Loucy (cell line): ENCODE measurements around the gene NDFIP1.

Source experiments
- H2AFZ ChIP-seq: fragments of 200-600 bp; sonication (generic); 2 replicates; pipeline ENCODE4 v1.6.0; 2016; ENCODE audit warnings: antibody characterized with exemption, mild to moderate bottlenecking, low read length, moderate library complexity
- H3F3A ChIP-seq: fragments of 200-600 bp; 2 replicates; pipeline ENCODE4 v1.6.0; 2016; ENCODE audit warnings: antibody characterized with exemption, low read depth, mild to moderate bottlenecking
- H3K27me3 ChIP-seq: fragments of 200-600 bp; sonication (generic); 2 replicates; pipeline ENCODE4 v1.6.1; 2014; ENCODE audit warnings: low read length, mild to moderate bottlenecking; ENCODE audit not compliant: insufficient read depth, poor library complexity, severe bottlenecking
- H3K36me3 ChIP-seq: fragments of 200-600 bp; sonication (generic); 2 replicates; pipeline ENCODE4 v1.6.1; 2016; ENCODE audit warnings: low read length; ENCODE audit not compliant: insufficient read depth
- H3K4me1 ChIP-seq: fragments of 200-600 bp; sonication (generic); 2 replicates; pipeline ENCODE4 v1.5.1; 2014; ENCODE audit warnings: low read length, mild to moderate bottlenecking; ENCODE audit not compliant: insufficient read depth, poor library complexity, severe bottlenecking
- H3K4me2 ChIP-seq: fragments of 200-600 bp; sonication (generic); 2 replicates; pipeline ENCODE4 v1.6.0; 2014; ENCODE audit warnings: antibody characterized with exemption, low read length, low read depth, mild to moderate bottlenecking; ENCODE audit not compliant: poor library complexity, severe bottlenecking
- H3K4me3 ChIP-seq: fragments of 200-600 bp; sonication (generic); 2 replicates; pipeline ENCODE4 v1.5.1; 2014; ENCODE audit warnings: low read length, mild to moderate bottlenecking, mixed read lengths; ENCODE audit not compliant: poor library complexity, severe bottlenecking
- H3K79me2 ChIP-seq: fragments of 200-600 bp; sonication (generic); 2 replicates; pipeline ENCODE4 v1.6.1; 2014; ENCODE audit warnings: low read length; ENCODE audit not compliant: insufficient read depth
- H3K9ac ChIP-seq: fragments of 200-600 bp; sonication (generic); 2 replicates; pipeline ENCODE4 v1.6.0; 2014; ENCODE audit warnings: mild to moderate bottlenecking, low read depth, low read length, moderate library complexity; ENCODE audit not compliant: poor library complexity, severe bottlenecking
- H3K9me2 ChIP-seq: fragments of 200-600 bp; sonication (generic); replicated peaks from 2 replicates; pipeline ENCODE4 v1.6.1; 2016; ENCODE audit warnings: low read depth, low read length, mixed read lengths
- H3K9me3 ChIP-seq: fragments of 200-600 bp; sonication (generic); 2 replicates; pipeline ENCODE4 v1.6.1; 2014; ENCODE audit warnings: mild to moderate bottlenecking, antibody characterized with exemption, low read length, low read depth; ENCODE audit not compliant: insufficient read depth
- H4K20me1 ChIP-seq: fragments of 200-600 bp; sonication (generic); 2 replicates; pipeline ENCODE4 v1.6.0; 2014; ENCODE audit warnings: antibody characterized with exemption, low read length, mild to moderate bottlenecking; ENCODE audit not compliant: insufficient read depth, poor library complexity, severe bottlenecking
- EZH2phosphoT487 ChIP-seq: fragments of 200-600 bp; IDR thresholded peaks from 2 replicates; pipeline ENCODE4 v1.6.1; 2018; ENCODE audit warnings: antibody characterized with exemption, mild to moderate bottlenecking, moderate library complexity, borderline replicate concordance
- TF ChIP-seq, protein P1 (sequence below): fragments of 200-600 bp; sonication (generic); conservative IDR thresholded peaks from 2 replicates; pipeline ENCODE4 v1.5.1; 2014; ENCODE audit warnings: mild to moderate bottlenecking, antibody characterized with exemption, low read length

The NDFIP1 gene

DNA sequence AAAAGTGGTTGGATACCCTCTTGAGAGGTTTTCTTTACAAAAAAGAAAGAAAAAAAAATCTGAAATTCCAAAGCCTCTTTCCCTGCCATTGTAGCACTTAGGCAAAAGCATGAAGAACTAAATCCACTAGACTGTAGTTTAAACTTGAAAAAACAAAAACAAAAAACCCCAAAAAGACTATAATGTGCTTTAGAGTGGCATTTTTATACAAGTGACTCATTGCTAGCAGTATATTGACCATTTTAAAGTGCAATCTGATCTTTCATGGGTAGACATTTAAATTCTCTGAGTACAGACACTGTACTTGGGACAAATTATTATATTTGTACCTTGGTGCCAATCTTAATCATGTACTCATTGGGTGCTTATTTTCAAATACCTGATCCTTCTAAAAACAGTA lies 50.8 kb downstream of the NDFIP1 start:
- Histone ChIP-seq H3K27me3 (no peaks in the 10 kb centered on the region), H3K36me3 (no peaks in the 10 kb centered on the region), H4K20me1 (no peaks in the 10 kb centered on the region), H3K4me2 (no peak overlapping the region), H2AFZ (no peak overlapping the region), H3K4me1 (no peaks in the 10 kb centered on the region), H3K9ac (no peak overlapping the region), H3F3A (no peaks in the 10 kb centered on the region), H3K79me2 (no peaks in the 10 kb centered on the region), H3K9me2 (no peaks in the 10 kb centered on the region), H3K9me3 (no peaks in the 10 kb centered on the region), H3K4me3 (no peak overlapping the region)
- TF ChIP-seq EZH2phosphoT487, result no peak
- TF ChIP-seq, protein P1, sequence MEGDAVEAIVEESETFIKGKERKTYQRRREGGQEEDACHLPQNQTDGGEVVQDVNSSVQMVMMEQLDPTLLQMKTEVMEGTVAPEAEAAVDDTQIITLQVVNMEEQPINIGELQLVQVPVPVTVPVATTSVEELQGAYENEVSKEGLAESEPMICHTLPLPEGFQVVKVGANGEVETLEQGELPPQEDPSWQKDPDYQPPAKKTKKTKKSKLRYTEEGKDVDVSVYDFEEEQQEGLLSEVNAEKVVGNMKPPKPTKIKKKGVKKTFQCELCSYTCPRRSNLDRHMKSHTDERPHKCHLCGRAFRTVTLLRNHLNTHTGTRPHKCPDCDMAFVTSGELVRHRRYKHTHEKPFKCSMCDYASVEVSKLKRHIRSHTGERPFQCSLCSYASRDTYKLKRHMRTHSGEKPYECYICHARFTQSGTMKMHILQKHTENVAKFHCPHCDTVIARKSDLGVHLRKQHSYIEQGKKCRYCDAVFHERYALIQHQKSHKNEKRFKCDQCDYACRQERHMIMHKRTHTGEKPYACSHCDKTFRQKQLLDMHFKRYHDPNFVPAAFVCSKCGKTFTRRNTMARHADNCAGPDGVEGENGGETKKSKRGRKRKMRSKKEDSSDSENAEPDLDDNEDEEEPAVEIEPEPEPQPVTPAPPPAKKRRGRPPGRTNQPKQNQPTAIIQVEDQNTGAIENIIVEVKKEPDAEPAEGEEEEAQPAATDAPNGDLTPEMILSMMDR, result no peak

DNA sequence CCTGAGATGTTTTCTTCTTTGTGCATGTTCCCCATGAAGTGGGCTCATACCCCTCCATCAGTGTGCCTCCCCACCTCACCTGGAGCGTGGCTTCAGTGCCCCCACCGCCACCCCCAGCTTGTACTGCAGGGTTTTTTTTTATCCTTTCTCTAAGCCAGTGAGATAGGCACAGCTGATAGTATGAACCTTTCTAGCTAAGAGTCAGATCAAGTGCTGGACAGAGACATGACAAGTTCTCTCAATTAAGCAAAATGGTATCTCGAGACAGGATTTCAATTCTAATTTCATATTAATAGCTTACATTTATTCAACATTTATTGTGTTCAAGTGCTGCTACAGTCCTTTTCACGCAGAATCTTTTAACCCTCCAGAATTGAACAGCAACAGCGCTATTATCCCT lies 55.7 kb downstream of the NDFIP1 start:
- H3K9me2 ChIP-seq, result no peaks in the 10 kb centered on the region
- no peaks in the 10 kb centered on the region for H3K9me3 ChIP-seq
- H3K4me1 ChIP-seq, result no peaks in the 10 kb centered on the region
- no peaks in the 10 kb centered on the region for H3K79me2 ChIP-seq
- no peak overlapping the region for H3K4me2 ChIP-seq
- H3K27me3 ChIP-seq, result no peaks in the 10 kb centered on the region
- H3F3A ChIP-seq, result no peaks in the 10 kb centered on the region
- no peak overlapping the region for H3K9ac ChIP-seq
- H3K36me3 ChIP-seq, result no peaks in the 10 kb centered on the region
- no peak overlapping the region for H3K4me3 ChIP-seq
- no peak overlapping the region for H2AFZ ChIP-seq
- no peak for TF ChIP-seq EZH2phosphoT487
- TF ChIP-seq, protein P1, result no peak
- no peaks in the 10 kb centered on the region for H4K20me1 ChIP-seq

DNA sequence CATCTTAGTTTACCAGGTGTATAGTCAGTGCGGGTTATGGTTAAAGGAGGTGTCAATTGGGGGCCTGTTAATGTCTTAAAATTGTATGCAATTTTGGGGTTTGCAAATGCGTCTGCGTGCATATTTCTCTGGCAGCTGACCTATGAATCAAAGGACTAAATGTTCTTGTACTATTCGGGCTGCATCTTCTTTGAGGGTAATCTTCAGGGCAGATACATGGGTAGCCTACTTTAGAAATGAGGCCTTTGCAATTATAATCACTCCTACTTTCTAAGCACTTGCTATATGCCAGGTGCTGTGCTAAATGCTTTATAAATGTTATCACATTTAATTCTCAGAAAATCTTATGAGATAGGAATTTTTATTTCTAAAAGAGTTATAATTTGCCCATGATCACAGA lies 58.2 kb downstream of the NDFIP1 start:
- Histone ChIP-seq H3K4me2 (no peak overlapping the region), H3F3A (no peaks in the 10 kb centered on the region), H3K9ac (no peak overlapping the region), H3K79me2 (no peaks in the 10 kb centered on the region), H3K4me1 (no peaks in the 10 kb centered on the region), H3K9me2 (no peaks in the 10 kb centered on the region), H2AFZ (no peak overlapping the region), H3K27me3 (no peaks in the 10 kb centered on the region), H3K4me3 (no peak overlapping the region), H3K9me3 (no peaks in the 10 kb centered on the region), H4K20me1 (no peaks in the 10 kb centered on the region), H3K36me3 (no peaks in the 10 kb centered on the region)
- no peak for TF ChIP-seq EZH2phosphoT487
- TF ChIP-seq, protein P1, result no peak
